Measurements from ENCODE around the gene OXT. TPM values are rescaled to one million over a fixed set of nuclear protein-coding genes. Genes with fewer than 3 reads are reported as not detected.

OXT gene
- total and polyA plus RNA-seq, 2 of the 8 experiments (the other 6 are each of a cell fraction or from before 2014, with no cell fraction given): not detected

DNA sequence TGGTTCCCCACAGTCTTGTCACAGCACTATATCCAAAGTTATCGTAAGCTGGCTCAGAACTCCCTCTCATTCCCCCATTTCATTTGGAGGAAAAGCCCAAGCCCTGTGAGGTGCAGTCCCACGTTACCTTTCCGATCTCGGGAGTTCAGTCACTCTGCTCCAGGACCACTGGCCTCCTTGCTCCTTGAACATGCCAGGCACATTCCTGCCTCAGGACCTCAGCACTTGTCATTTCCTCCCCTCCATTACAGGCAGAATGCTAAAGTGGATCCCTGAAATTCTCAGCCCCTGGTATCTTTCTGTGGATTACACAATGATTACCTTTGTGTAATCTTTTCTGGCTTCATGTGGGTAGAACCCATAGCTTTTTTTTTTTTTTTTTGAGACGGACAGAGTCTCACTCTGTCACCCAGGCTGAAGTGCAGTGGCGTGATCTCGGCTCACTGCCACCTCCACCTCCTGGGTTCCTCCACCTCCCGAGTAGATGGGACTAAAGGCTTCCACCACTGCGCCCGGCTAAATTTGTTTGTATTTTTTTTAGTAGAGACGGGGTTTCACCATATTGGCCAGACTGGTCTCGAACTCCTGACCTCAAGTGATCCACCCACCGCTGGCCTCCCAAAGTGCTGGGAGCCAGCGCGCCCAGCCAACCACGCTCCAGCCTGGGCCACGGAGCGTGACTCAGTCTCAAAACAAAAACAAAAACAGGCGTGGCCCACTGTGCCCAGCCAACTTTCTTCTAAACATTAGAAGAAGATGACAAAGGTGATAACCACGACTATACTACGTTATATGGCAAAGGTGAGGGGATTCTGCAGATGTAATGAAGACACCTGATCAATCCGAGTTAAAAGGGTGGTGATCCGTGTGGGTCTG is 4.0 kb upstream of the OXT start:
- ChIA-PET POLR2A (ENCODE audit: partially characterized antibody) (no interaction called here), CTCF (ENCODE audit: partially characterized antibody) (interaction anchor here (0.6 to 4.6 kb wide), 4 partner anchors 12 to 943 kb away, joined by 3 to 23 read pairs (median 8); no protein-coding TSS in a partner anchor)
- no peak overlapping the region for H3K18ac ChIP-seq (ENCODE audit: extremely low read depth, low read length)
- H4K5ac ChIP-seq (ENCODE audit: insufficient read length, low read depth, low read length): no peak overlapping the region
- peaks cover 4 to 20% (median 15%) of the 10 kb centered on the region in 4 experiments for H3K27me3 ChIP-seq (replicated peaks in 1 of 4; ENCODE audit: control insufficient read depth in 3 of 4, extremely low read depth in 1 of 4, insufficient read depth in 3 of 4, low read length in 3 of 4)
- no peak overlapping the region for H3K9ac ChIP-seq (replicated peaks in 1 of 4; ENCODE audit: extremely low read depth in 1 of 4, low read depth in 3 of 4, low read length in 3 of 4)
- DNase-seq (ENCODE audit: low read depth in 1 of 2, low spot score in 2 of 2) (no peak), FAIRE-seq (no peak)
- H2AFZ ChIP-seq (ENCODE audit: low read length): no peak overlapping the region
- H2BK15ac ChIP-seq (ENCODE audit: low read length): no peak overlapping the region
- no peak overlapping the region for H3K27ac ChIP-seq (ENCODE audit: low read depth, low read length)
- H3K4ac ChIP-seq (replicated peaks; ENCODE audit: insufficient read length, low read depth, low read length): no peak overlapping the region
- H3K14ac ChIP-seq (ENCODE audit: insufficient read length): no peak overlapping the region
- peaks cover 0 to 5% (median 0%) of the 10 kb centered on the region in 4 experiments; a peak in 3 of 7 replicates for H3K4me1 ChIP-seq (replicated peaks in 1 of 4; ENCODE audit: control insufficient read depth in 3 of 4, insufficient read depth in 4 of 4, low read length in 3 of 4)
- H2BK120ac ChIP-seq (replicated peaks; ENCODE audit: low read depth, low read length): no peak overlapping the region
- 89% methylated on average over 22 of the region's 23 CpGs; no CpG with 5 or more reads in 1 of the 2 experiments for WGBS, 2 experiments (ENCODE audit: extremely low coverage in 1 of 2, insufficient coverage in 1 of 2, insufficient read length in 1 of 2, insufficient replicate concordance in 2 of 2, low coverage in 1 of 2, low lambda C conversion rate in 2 of 2, missing lambda C conversion rate in 1 of 2)
- no peaks in the 10 kb centered on the region for H4K20me1 ChIP-seq (replicated peaks in 1 of 2; ENCODE audit: control insufficient read depth in 1 of 2, insufficient read depth in 2 of 2, low read length in 2 of 2)
- peaks cover 3% of the 10 kb centered on the region; the same call in 1 of the 2 replicates for H3K23me2 ChIP-seq (ENCODE audit: low read depth, low read length)
- H3K79me1 ChIP-seq (ENCODE audit: low read depth, low read length): no peaks in the 10 kb centered on the region
- H2AK5ac ChIP-seq (ENCODE audit: low read depth, low read length): no peak overlapping the region
- no peak overlapping the region for H3K4me2 ChIP-seq (ENCODE audit: insufficient read depth in 1 of 2, low read depth in 2 of 2, low read length in 2 of 2)
- H3K56ac ChIP-seq (replicated peaks; ENCODE audit: insufficient read length, low read depth, low read length): no peak overlapping the region
- no peak overlapping the region for H2BK5ac ChIP-seq (ENCODE audit: low read depth, low read length)
- peaks cover 0 to under 1% of the 10 kb centered on the region in 2 experiments; a peak in 1 of 4 replicates for H3K9me3 ChIP-seq (ENCODE audit: insufficient read depth in 2 of 2, low read depth in 1 of 2, low read length in 1 of 2)
- no peaks in the 10 kb centered on the region for H3K36me3 ChIP-seq (ENCODE audit: control insufficient read depth in 2 of 4, insufficient read depth in 4 of 4, low read length in 3 of 4)
- no peak overlapping the region for H4K8ac ChIP-seq (ENCODE audit: extremely low read depth, insufficient read depth, low read length)
- H3K79me2 ChIP-seq (ENCODE audit: control insufficient read depth in 1 of 2, insufficient read depth in 2 of 2, low read length in 2 of 2): no peaks in the 10 kb centered on the region
- H3K4me3 ChIP-seq (ENCODE audit: extremely low read depth in 1 of 4, insufficient read depth in 2 of 4, low read depth in 3 of 4, low read length in 4 of 4): no peak overlapping the region
- no peak overlapping the region for H4K91ac ChIP-seq (replicated peaks; ENCODE audit: insufficient read length, low read length)
- H2BK12ac ChIP-seq (ENCODE audit: low read depth, low read length): no peak overlapping the region
- no peak overlapping the region for H3K23ac ChIP-seq (ENCODE audit: insufficient read length)
- no peak overlapping the region for H2BK20ac ChIP-seq (ENCODE audit: low read length)
- TF ChIP-seq POLR2A (IDR thresholded peaks at IDR 0.05; ENCODE audit: control extremely low read depth in 1 of 2, low read depth in 2 of 2, low read length in 2 of 2): no peak
- no peak for TF ChIP-seq KDM5A (IDR thresholded peaks at IDR 0.05; ENCODE audit: low read length)
- TF ChIP-seq CEBPB (IDR thresholded peaks at IDR 0.05; ENCODE audit: low read depth, low read length): no peak
- TF ChIP-seq SIRT6 (IDR thresholded peaks at IDR 0.05; ENCODE audit: low read length): no peak
- no peak for TF ChIP-seq PHF8 (conservative IDR thresholded peaks at IDR 0.05; ENCODE audit: low read depth, low read length)
- TF ChIP-seq HDAC2 (IDR thresholded peaks at IDR 0.05; ENCODE audit: borderline replicate concordance in 1 of 2, low read depth in 2 of 2, low read length in 2 of 2): no peak
- TF ChIP-seq CTBP2 (IDR thresholded peaks at IDR 0.05; ENCODE audit: borderline replicate concordance, insufficient read depth, insufficient read length, low read length): no peak
- no peak for TF ChIP-seq CREB1 (IDR thresholded peaks at IDR 0.05)
- TF ChIP-seq EGR1 (IDR thresholded peaks at IDR 0.05; ENCODE audit: borderline replicate concordance, low read depth, low read length): no peak
- TF ChIP-seq SAP30 (IDR thresholded peaks at IDR 0.05; ENCODE audit: insufficient read depth, insufficient replicate concordance, low read length): no peak
- TF ChIP-seq BCL11A (IDR thresholded peaks at IDR 0.05; ENCODE audit: low read depth in 2 of 2, low read length in 2 of 2): no peak
- no peak for TF ChIP-seq KDM1A (IDR thresholded peaks at IDR 0.05; ENCODE audit: borderline replicate concordance, low read length)

Measured in H1 (cell line).